ENCODE measurements around the gene TMEM41B.

DNA sequence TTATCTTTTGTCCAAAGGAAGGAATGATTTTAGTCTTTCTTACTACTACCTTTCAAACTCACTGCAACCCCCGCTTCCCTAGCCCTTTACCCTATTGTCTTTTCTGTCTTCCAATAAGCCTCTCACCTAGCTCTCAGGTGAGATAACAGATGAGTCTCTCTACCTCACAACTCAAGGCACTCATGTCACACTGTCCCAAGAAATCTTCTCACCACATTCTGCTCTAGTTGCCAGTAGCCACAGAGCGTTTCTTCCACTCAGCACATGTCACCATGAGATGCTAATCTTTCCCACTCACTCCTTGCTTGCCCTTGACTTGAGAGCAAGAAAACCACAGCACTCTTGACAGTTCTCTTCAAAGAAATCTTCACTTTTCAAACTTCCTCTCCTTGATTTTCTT is 32.7 kb upstream of the TMEM41B start:
- no peak for TF ChIP-seq EZH2 (IDR thresholded peaks at IDR 0.05; ENCODE audit: borderline replicate concordance, low read depth, low read length, severe bottlenecking)
- TF ChIP-seq, protein P1, sequence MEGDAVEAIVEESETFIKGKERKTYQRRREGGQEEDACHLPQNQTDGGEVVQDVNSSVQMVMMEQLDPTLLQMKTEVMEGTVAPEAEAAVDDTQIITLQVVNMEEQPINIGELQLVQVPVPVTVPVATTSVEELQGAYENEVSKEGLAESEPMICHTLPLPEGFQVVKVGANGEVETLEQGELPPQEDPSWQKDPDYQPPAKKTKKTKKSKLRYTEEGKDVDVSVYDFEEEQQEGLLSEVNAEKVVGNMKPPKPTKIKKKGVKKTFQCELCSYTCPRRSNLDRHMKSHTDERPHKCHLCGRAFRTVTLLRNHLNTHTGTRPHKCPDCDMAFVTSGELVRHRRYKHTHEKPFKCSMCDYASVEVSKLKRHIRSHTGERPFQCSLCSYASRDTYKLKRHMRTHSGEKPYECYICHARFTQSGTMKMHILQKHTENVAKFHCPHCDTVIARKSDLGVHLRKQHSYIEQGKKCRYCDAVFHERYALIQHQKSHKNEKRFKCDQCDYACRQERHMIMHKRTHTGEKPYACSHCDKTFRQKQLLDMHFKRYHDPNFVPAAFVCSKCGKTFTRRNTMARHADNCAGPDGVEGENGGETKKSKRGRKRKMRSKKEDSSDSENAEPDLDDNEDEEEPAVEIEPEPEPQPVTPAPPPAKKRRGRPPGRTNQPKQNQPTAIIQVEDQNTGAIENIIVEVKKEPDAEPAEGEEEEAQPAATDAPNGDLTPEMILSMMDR (IDR thresholded peaks at IDR 0.05; ENCODE audit: borderline replicate concordance, extremely low read depth, low read length, poor library complexity, severe bottlenecking): no peak

Data from DND-41 (cell line).